NCI-H1417 (cell line): Measurements from ENCODE around the gene SRP54.
A peak's percentile ranks its signal among the peaks of the same experiment; 100 is the strongest.
"Not testable (repeated sequence)": the region's sequence is repeated elsewhere in the genome, so short reads cannot be mapped to it uniquely, and the experiment has no call there.

Experiments
- DNase-seq, 3 experiments: peaks; one replicate each; lab custom pipeline; 2025; lab: John Stamatoyannopoulos, UW

Gene SRP54

GRCh38 chr14:34983786-34984185, 994 bp downstream of the SRP54 start:
- no peak for DNase-seq

- DNase-seq: no peak
Observed at GRCh38 chr14:34985740-34986139, 2.9 kb downstream of the SRP54 start.

- no peak for DNase-seq
Observed at GRCh38 chr14:34987180-34987579, 4.4 kb downstream of the SRP54 start.

- no peak for DNase-seq
Observed at GRCh38 chr14:34989762-34990161, 7.0 kb downstream of the SRP54 start.

- DNase-seq: no peak
Observed at GRCh38 chr14:34993426-34993825, 10.6 kb downstream of the SRP54 start.

GRCh38 chr14:34994668-34995067, 11.9 kb downstream of the SRP54 start:
- no peak for DNase-seq

- peak in 2 of 3 experiments; percentile 38 to 80 for DNase-seq
Observed at GRCh38 chr14:34997762-34998161, 15.0 kb downstream of the SRP54 start.

GRCh38 chr14:34999500-34999899, 16.7 kb downstream of the SRP54 start:
- no peak for DNase-seq

- no peak for DNase-seq
Observed at GRCh38 chr14:35001621-35002020, 18.8 kb downstream of the SRP54 start.

- no peak for DNase-seq
Observed at GRCh38 chr14:35004839-35005238, 22.0 kb downstream of the SRP54 start.

GRCh38 chr14:35016568-35016967, 33.8 kb downstream of the SRP54 start:
- DNase-seq: no peak

- no peak for DNase-seq
Observed at GRCh38 chr14:35020713-35021112, 37.9 kb downstream of the SRP54 start.

GRCh38 chr14:35028435-35028834, 45.6 kb downstream of the SRP54 start:
- no peak for DNase-seq

GRCh38 chr14:35032562-35032961, 49.8 kb downstream of the SRP54 start:
- no peak for DNase-seq

GRCh38 chr14:35034440-35034833, 51.6 kb downstream of the SRP54 start:
- DNase-seq: no peak

- not testable (repeated sequence) for DNase-seq
Observed at GRCh38 chr14:35034944-35035554, 52.3 kb downstream of the SRP54 start.

GRCh38 chr14:35038312-35038711, 55.5 kb downstream of the SRP54 start:
- DNase-seq: not testable (repeated sequence)

- DNase-seq: no peak
Observed at GRCh38 chr14:35042632-35043031, 59.8 kb downstream of the SRP54 start.

- DNase-seq: no peak
Observed at GRCh38 chr14:35043046-35043445, 60.3 kb downstream of the SRP54 start.

GRCh38 chr14:35044939-35045797, 62.4 kb downstream of the SRP54 start:
- DNase-seq: peak in 2 of 3 experiments; percentile 30 to 33

- no peak for DNase-seq
Observed at GRCh38 chr14:35045798-35046047, 62.9 kb downstream of the SRP54 start.

- peak; percentile 98 to 99 (median 99) for DNase-seq
Observed at GRCh38 chr14:35046048-35046750, 63.4 kb downstream of the SRP54 start, which contains the start of gene FAM177A1. Gene FAM177A1, plus strand, starts transcription at chr14:35046272. Its CDS starts 192 bp downstream, at chr14:35046464.
